WTC11 (cell line): ENCODE measurements around the gene EFCAB8.

ENCODE experiments used
- CTCF ChIP-seq: fragments of 200-600 bp; IDR thresholded peaks from 2 replicates; pipeline ENCODE4 v1.8.0; 2022; ENCODE audit warnings: antibody characterized with exemption
- E2F4 ChIP-seq: sonication (generic); formaldehyde crosslinking; IDR thresholded peaks from 2 replicates; pipeline ENCODE4 v1.8.1; 2022; ENCODE audit warnings: low read depth, mild to moderate bottlenecking, moderate library complexity, missing genetic modification reagents, borderline replicate concordance
- JUN ChIP-seq: sonication (generic); formaldehyde crosslinking; IDR thresholded peaks from 2 replicates; pipeline ENCODE4 v1.8.0; 2023; ENCODE audit warnings: mild to moderate bottlenecking, missing genetic modification reagents
- NFYB ChIP-seq: sonication (generic); formaldehyde crosslinking; conservative IDR thresholded peaks from 2 replicates; pipeline ENCODE4 v1.8.0; 2022; ENCODE audit warnings: low read depth, missing genetic modification reagents
- NR1H2 ChIP-seq: sonication (generic); formaldehyde crosslinking; IDR thresholded peaks from 2 replicates; pipeline ENCODE4 v1.9.0; 2021; ENCODE audit warnings: mild to moderate bottlenecking, moderate library complexity, missing genetic modification reagents
- ZNF121 ChIP-seq: sonication (generic); formaldehyde crosslinking; IDR thresholded peaks from 2 replicates; pipeline ENCODE4 v1.8.0; 2023; ENCODE audit warnings: missing genetic modification reagents
- TF ChIP-seq, protein P1 (sequence below): sonication (generic); formaldehyde crosslinking; IDR thresholded peaks from 2 replicates; pipeline ENCODE4 v1.8.1; 2022; ENCODE audit warnings: mild to moderate bottlenecking, moderate library complexity, missing genetic modification reagents
- TF ChIP-seq, protein P2 (sequence below): sonication (generic); formaldehyde crosslinking; IDR thresholded peaks from 2 replicates; pipeline ENCODE4 v1.8.1; 2022; ENCODE audit warnings: missing genetic modification reagents, borderline replicate concordance
- TF ChIP-seq, protein P3 (sequence below): sonication (generic); formaldehyde crosslinking; conservative IDR thresholded peaks from 2 replicates; pipeline ENCODE4 v1.8.1; 2023; ENCODE audit warnings: mild to moderate bottlenecking, low read depth, missing genetic modification reagents, moderate library complexity

- TF ChIP-seq, protein P1, sequence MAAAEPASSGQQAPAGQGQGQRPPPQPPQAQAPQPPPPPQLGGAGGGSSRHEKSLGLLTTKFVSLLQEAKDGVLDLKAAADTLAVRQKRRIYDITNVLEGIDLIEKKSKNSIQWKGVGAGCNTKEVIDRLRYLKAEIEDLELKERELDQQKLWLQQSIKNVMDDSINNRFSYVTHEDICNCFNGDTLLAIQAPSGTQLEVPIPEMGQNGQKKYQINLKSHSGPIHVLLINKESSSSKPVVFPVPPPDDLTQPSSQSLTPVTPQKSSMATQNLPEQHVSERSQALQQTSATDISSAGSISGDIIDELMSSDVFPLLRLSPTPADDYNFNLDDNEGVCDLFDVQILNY = no peak
- TF ChIP-seq CTCF (no peak), NR1H2 (CRISPR knock-in tag) (no peak), JUN (CRISPR knock-in tag) (no peak), NFYB (no peak), E2F4 (CRISPR knock-in tag) (no peak), ZNF121 (no peak)
- TF ChIP-seq, protein P2, sequence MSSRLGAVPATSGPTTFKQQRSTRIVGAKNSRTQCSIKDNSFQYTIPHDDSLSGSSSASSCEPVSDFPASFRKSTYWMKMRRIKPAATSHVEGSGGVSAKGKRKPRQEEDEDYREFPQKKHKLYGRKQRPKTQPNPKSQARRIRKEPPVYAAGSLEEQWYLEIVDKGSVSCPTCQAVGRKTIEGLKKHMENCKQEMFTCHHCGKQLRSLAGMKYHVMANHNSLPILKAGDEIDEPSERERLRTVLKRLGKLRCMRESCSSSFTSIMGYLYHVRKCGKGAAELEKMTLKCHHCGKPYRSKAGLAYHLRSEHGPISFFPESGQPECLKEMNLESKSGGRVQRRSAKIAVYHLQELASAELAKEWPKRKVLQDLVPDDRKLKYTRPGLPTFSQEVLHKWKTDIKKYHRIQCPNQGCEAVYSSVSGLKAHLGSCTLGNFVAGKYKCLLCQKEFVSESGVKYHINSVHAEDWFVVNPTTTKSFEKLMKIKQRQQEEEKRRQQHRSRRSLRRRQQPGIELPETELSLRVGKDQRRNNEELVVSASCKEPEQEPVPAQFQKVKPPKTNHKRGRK = no peak
- TF ChIP-seq, protein P3, sequence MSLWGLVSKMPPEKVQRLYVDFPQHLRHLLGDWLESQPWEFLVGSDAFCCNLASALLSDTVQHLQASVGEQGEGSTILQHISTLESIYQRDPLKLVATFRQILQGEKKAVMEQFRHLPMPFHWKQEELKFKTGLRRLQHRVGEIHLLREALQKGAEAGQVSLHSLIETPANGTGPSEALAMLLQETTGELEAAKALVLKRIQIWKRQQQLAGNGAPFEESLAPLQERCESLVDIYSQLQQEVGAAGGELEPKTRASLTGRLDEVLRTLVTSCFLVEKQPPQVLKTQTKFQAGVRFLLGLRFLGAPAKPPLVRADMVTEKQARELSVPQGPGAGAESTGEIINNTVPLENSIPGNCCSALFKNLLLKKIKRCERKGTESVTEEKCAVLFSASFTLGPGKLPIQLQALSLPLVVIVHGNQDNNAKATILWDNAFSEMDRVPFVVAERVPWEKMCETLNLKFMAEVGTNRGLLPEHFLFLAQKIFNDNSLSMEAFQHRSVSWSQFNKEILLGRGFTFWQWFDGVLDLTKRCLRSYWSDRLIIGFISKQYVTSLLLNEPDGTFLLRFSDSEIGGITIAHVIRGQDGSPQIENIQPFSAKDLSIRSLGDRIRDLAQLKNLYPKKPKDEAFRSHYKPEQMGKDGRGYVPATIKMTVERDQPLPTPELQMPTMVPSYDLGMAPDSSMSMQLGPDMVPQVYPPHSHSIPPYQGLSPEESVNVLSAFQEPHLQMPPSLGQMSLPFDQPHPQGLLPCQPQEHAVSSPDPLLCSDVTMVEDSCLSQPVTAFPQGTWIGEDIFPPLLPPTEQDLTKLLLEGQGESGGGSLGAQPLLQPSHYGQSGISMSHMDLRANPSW (CRISPR knock-in tag) = no peak
Observed at GRCh38 chr20:32925481-32926196, 66.9 kb downstream of the EFCAB8 start.
